Hematopoietic multipotent progenitor cell treated with erythropoietin and hydrocortisone succinate and interleukin-3 and kit ligand, for 15 days (in vitro differentiated cells): ENCODE data around the gene SENP6.
"Not testable (repeated sequence)": the region's sequence is repeated elsewhere in the genome, so short reads cannot be mapped to it uniquely, and the experiment has no call there.

ENCODE experiments used
- DNase-seq: peaks from one replicate; pipeline ENCODE4 v3.0.0-alpha.2; 2015; ENCODE audit warnings: low spot score

SENP6 gene

GRCh38 chr6:75601304-75602245, at the start of gene SENP6:
TSS of gene SENP6 (plus strand) at chr6:75601880. CDS start at chr6:75602525, 645 bp downstream.
- DNase-seq, result peak; percentile 75

GRCh38 chr6:75556240-75556639, 45.4 kb upstream of the SENP6 start:
- no peak for DNase-seq

GRCh38 chr6:75557068-75557467, 44.6 kb upstream of the SENP6 start:
- no peak for DNase-seq

GRCh38 chr6:75563032-75563431, 38.6 kb upstream of the SENP6 start:
- DNase-seq, result peak; percentile 9

- DNase-seq, result no peak
These were observed 35.4 kb upstream of the SENP6 start for GRCh38 chr6:75566137-75566767.

- no peak for DNase-seq
These were observed 33.6 kb upstream of the SENP6 start for GRCh38 chr6:75568100-75568499.

GRCh38 chr6:75568965-75569364, 32.7 kb upstream of the SENP6 start:
- DNase-seq, result no peak

- DNase-seq, result not testable (repeated sequence)
These were observed 31.0 kb upstream of the SENP6 start for GRCh38 chr6:75570671-75571070.

- no peak for DNase-seq
These were observed 29.6 kb upstream of the SENP6 start for GRCh38 chr6:75572072-75572471.

GRCh38 chr6:75579951-75580350, 21.7 kb upstream of the SENP6 start:
- no peak for DNase-seq

- DNase-seq, result no peak
These were observed 20.4 kb upstream of the SENP6 start for GRCh38 chr6:75581231-75581630.

GRCh38 chr6:75584552-75584951, 17.1 kb upstream of the SENP6 start:
- not testable (repeated sequence) for DNase-seq

GRCh38 chr6:75588948-75589347, 12.7 kb upstream of the SENP6 start:
- no peak for DNase-seq

- no peak for DNase-seq
These were observed 11.3 kb upstream of the SENP6 start for GRCh38 chr6:75590370-75590769.

- not testable (repeated sequence) for DNase-seq
These were observed 5.3 kb upstream of the SENP6 start for GRCh38 chr6:75596380-75596779.

- DNase-seq, result no peak
These were observed 912 bp upstream of the SENP6 start for GRCh38 chr6:75600768-75601167.

GRCh38 chr6:75602246-75603105, 796 bp downstream of the SENP6 start:
- DNase-seq, result peak; percentile 58

GRCh38 chr6:75603106-75603420, 1.4 kb downstream of the SENP6 start:
- peak; percentile 29 for DNase-seq

GRCh38 chr6:75604294-75604693, 2.6 kb downstream of the SENP6 start:
- DNase-seq, result no peak

- no peak for DNase-seq
These were observed 4.0 kb downstream of the SENP6 start for GRCh38 chr6:75605635-75606034.

- DNase-seq, result no peak
These were observed 6.6 kb downstream of the SENP6 start for GRCh38 chr6:75608304-75608703.

GRCh38 chr6:75608956-75609533, 7.4 kb downstream of the SENP6 start:
- DNase-seq, result no peak
